RWPE2 (cell line): ENCODE results near the gene VEGFA.
A peak's percentile ranks its signal among the peaks of the same experiment; 100 is the strongest.

Experiments
- ATAC-seq: fragments of 200-7000 bp; cut with Tn5 transposase; 3 replicates; pipeline ENCODE4 v1.9.1; 2021; ENCODE audit warnings: low read depth
- DNase-seq: peaks from one replicate; pipeline ENCODE4 v3.0.0-alpha.2; 2020; ENCODE audit warnings: low spot score
- H3K27ac ChIP-seq: fragments of 450-650 bp; 2 replicates; pipeline ENCODE4 v1.5.1; 2017; ENCODE audit warnings: mild to moderate bottlenecking; ENCODE audit not compliant: poor library complexity, severe bottlenecking
- H3K27me3 ChIP-seq: fragments of 250-450 bp; sonication (Bioruptor Pico); 2 replicates; pipeline ENCODE4 v1.5.1; 2021; ENCODE audit warnings: mild to moderate bottlenecking, moderate library complexity; ENCODE audit not compliant: insufficient read depth, poor library complexity, severe bottlenecking
- H3K36me3 ChIP-seq: fragments of 250-450 bp; sonication (Bioruptor Pico); 2 replicates; pipeline ENCODE4 v1.5.1; 2020; ENCODE audit warnings: low read depth, mild to moderate bottlenecking, moderate library complexity
- H3K4me1 ChIP-seq: fragments of 250-450 bp; sonication (Bioruptor Pico); 2 replicates; pipeline ENCODE4 v1.5.1; 2021; ENCODE audit warnings: mild to moderate bottlenecking, moderate library complexity; ENCODE audit not compliant: insufficient read depth, poor library complexity, severe bottlenecking
- H3K4me3 ChIP-seq: fragments of 250-450 bp; sonication (Bioruptor Pico); 2 replicates; pipeline ENCODE4 v1.5.1; 2021; ENCODE audit warnings: mild to moderate bottlenecking, moderate library complexity; ENCODE audit not compliant: severe bottlenecking
- H3K9me3 ChIP-seq: fragments of 250-450 bp; sonication (Bioruptor Pico); 2 replicates; pipeline ENCODE4 v1.5.1; 2021; ENCODE audit warnings: mild to moderate bottlenecking, moderate library complexity; ENCODE audit not compliant: severe bottlenecking
- TF ChIP-seq, protein P1 (sequence below): fragments of 450-650 bp; IDR thresholded peaks from one replicate; pipeline ENCODE4 v1.5.1; 2017; ENCODE audit warnings: mild to moderate bottlenecking, moderate library complexity; ENCODE audit not compliant: poor library complexity, severe bottlenecking

The VEGFA gene

DNA sequence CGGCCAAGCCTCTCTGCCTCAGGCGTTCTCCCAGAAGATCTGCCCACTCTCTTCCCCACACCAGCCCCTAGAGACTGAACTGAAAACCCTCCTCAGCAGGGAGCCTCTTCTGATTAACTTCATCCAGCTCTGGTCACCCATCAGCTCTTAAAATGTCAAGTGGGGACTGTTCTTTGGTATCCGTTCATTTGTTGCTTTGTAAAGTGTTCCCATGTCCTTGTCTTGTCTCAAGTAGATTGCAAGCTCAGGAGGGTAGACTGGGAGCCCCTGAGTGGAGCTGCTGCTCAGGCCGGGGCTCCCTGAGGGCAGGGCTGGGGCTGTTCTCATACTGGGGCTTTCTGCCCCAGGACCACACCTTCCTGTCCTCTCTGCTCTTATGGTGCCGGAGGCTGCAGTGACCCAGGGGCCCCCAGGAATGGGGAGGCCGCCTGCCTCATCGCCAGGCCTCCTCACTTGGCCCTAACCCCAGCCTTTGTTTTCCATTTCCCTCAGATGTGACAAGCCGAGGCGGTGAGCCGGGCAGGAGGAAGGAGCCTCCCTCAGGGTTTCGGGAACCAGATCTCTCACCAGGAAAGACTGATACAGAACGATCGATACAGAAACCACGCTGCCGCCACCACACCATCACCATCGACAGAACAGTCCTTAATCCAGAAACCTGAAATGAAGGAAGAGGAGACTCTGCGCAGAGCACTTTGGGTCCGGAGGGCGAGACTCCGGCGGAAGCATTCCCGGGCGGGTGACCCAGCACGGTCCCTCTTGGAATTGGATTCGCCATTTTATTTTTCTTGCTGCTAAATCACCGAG lies 14.2 kb downstream of the VEGFA start:
- no peak for DNase-seq
- no peak overlapping the region for H3K4me3 ChIP-seq
- no peaks in the 10 kb centered on the region for H3K9me3 ChIP-seq
- no peak overlapping the region for H3K27ac ChIP-seq
- ATAC-seq: no peak
- H3K27me3 ChIP-seq: no peaks in the 10 kb centered on the region
- H3K4me1 ChIP-seq: no peaks in the 10 kb centered on the region
- TF ChIP-seq, protein P1, sequence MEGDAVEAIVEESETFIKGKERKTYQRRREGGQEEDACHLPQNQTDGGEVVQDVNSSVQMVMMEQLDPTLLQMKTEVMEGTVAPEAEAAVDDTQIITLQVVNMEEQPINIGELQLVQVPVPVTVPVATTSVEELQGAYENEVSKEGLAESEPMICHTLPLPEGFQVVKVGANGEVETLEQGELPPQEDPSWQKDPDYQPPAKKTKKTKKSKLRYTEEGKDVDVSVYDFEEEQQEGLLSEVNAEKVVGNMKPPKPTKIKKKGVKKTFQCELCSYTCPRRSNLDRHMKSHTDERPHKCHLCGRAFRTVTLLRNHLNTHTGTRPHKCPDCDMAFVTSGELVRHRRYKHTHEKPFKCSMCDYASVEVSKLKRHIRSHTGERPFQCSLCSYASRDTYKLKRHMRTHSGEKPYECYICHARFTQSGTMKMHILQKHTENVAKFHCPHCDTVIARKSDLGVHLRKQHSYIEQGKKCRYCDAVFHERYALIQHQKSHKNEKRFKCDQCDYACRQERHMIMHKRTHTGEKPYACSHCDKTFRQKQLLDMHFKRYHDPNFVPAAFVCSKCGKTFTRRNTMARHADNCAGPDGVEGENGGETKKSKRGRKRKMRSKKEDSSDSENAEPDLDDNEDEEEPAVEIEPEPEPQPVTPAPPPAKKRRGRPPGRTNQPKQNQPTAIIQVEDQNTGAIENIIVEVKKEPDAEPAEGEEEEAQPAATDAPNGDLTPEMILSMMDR: no peak
- peaks cover 68% of the 10 kb centered on the region for H3K36me3 ChIP-seq

DNA sequence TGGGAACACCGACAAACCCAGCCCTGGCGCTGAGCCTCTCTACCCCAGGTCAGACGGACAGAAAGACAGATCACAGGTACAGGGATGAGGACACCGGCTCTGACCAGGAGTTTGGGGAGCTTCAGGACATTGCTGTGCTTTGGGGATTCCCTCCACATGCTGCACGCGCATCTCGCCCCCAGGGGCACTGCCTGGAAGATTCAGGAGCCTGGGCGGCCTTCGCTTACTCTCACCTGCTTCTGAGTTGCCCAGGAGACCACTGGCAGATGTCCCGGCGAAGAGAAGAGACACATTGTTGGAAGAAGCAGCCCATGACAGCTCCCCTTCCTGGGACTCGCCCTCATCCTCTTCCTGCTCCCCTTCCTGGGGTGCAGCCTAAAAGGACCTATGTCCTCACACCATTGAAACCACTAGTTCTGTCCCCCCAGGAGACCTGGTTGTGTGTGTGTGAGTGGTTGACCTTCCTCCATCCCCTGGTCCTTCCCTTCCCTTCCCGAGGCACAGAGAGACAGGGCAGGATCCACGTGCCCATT lies 15.3 kb downstream of the VEGFA start:
- Histone ChIP-seq H3K4me3 (no peak overlapping the region), H3K36me3 (peaks cover 58% of the 10 kb centered on the region), H3K27ac (no peak overlapping the region), H3K27me3 (no peaks in the 10 kb centered on the region), H3K4me1 (no peaks in the 10 kb centered on the region), H3K9me3 (no peaks in the 10 kb centered on the region)
- TF ChIP-seq, protein P1: no peak
- ATAC-seq: no peak
- DNase-seq: no peak

DNA sequence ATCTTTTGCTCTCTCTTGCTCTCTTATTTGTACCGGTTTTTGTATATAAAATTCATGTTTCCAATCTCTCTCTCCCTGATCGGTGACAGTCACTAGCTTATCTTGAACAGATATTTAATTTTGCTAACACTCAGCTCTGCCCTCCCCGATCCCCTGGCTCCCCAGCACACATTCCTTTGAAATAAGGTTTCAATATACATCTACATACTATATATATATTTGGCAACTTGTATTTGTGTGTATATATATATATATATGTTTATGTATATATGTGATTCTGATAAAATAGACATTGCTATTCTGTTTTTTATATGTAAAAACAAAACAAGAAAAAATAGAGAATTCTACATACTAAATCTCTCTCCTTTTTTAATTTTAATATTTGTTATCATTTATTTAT lies 15.9 kb downstream of the VEGFA start:
- no peak for ATAC-seq
- Histone ChIP-seq H3K4me1 (no peaks in the 10 kb centered on the region), H3K27me3 (no peaks in the 10 kb centered on the region), H3K27ac (no peak overlapping the region), H3K36me3 (peaks cover 51% of the 10 kb centered on the region), H3K9me3 (no peaks in the 10 kb centered on the region), H3K4me3 (no peak overlapping the region)
- TF ChIP-seq, protein P1: no peak
- no peak for DNase-seq

DNA sequence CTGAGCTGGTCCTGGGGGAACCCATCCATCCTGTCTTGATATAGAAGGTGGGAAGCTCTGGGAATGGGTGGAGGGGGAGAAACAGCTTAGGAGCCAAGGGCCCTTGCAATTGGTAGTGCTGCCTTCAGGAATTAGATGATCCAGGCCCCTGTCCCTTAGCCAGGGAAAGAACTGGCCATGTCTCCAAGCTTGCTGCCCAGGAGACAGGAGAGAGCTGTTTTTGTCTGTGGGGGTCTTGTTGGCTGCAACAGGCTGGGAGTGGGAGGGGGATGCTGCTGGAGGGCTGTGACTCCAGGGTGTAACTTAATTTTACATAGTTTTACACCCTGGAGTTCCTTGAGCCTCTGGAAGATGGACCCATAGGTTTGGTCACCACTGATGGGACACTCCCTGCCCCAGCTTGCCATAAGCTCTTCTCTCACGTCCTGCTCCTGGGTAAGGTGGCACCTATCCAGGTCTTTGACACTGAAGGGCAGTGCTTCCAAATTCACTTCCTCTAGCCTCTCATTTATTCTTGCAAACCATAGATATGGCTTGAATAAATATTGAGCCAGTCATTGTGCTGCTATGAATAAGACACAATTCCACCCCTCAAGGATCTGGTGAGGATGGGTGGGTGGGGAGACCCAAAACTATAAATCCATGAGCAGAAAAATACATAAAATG lies 16.8 kb downstream of the VEGFA start:
- Histone ChIP-seq H3K27me3 (no peaks in the 10 kb centered on the region), H3K4me1 (no peaks in the 10 kb centered on the region), H3K36me3 (peaks cover 42% of the 10 kb centered on the region), H3K27ac (peak overlapping the region; percentile 6), H3K9me3 (no peaks in the 10 kb centered on the region), H3K4me3 (no peak overlapping the region)
- no peak for DNase-seq
- TF ChIP-seq, protein P1: no peak
- peak; percentile 20 for ATAC-seq
